HepG2 (cell line): ENCODE results near the gene FAM32A. TPM values are rescaled to one million over a fixed set of nuclear protein-coding genes. Genes with fewer than 3 reads are reported as not detected.
A peak's percentile ranks its signal among the peaks of the same experiment; 100 is the strongest.

ENCODE experiments used
- AHR ChIP-seq: IDR thresholded peaks from 2 replicates; pipeline ENCODE4 v1.6.1; 2018; ENCODE audit warnings: missing genetic modification reagents, missing compliant biosample characterization
- ARNT ChIP-seq: fragments of 450-650 bp; IDR thresholded peaks from 2 replicates; pipeline ENCODE4 v1.6.1; 2017
- ASH2L ChIP-seq: fragments of 300-600, 200-600 bp; sonication (generic); IDR thresholded peaks from 2 replicates; pipeline ENCODE4 v1.7.0; 2017; ENCODE audit warnings: low read depth, mild to moderate bottlenecking, moderate library complexity, mixed read lengths, low read length; ENCODE audit not compliant: insufficient read length
- ATF7 ChIP-seq, 2 experiments: fragments of 450-650 bp in 1 of 2; sonication (generic) in 1 of 2; formaldehyde crosslinking in 1 of 2; IDR thresholded peaks; 2 replicates each; pipeline versions ENCODE4 v1.4.0 to v1.6.1; 2016 to 2020; ENCODE audit warnings: antibody characterized with exemption in 1 of 2, mild to moderate bottlenecking in 1 of 2, missing genetic modification reagents in 1 of 2
- BORCS8-MEF2B ChIP-seq: sonication (generic); formaldehyde crosslinking; IDR thresholded peaks from 2 replicates; pipeline ENCODE4 v1.8.0; 2022; ENCODE audit warnings: mild to moderate bottlenecking, missing genetic modification reagents
- ELF1 ChIP-seq: sonication (generic); formaldehyde crosslinking; IDR thresholded peaks from 2 replicates; pipeline ENCODE4 v1.4.0; 2020; ENCODE audit warnings: missing genetic modification reagents
- ESRRA ChIP-seq: sonication (generic); formaldehyde crosslinking; IDR thresholded peaks from 2 replicates; pipeline ENCODE4 v1.5.1; 2020; ENCODE audit warnings: mild to moderate bottlenecking, low read depth, missing genetic modification reagents
- FOSL2 ChIP-seq: sonication (generic); formaldehyde crosslinking; IDR thresholded peaks from 2 replicates; pipeline ENCODE4 v1.4.0; 2020; ENCODE audit warnings: missing genetic modification reagents
- HMGA1 ChIP-seq: sonication (generic); formaldehyde crosslinking; conservative IDR thresholded peaks from 2 replicates; pipeline ENCODE4 v1.4.0; 2020; ENCODE audit warnings: missing genetic modification reagents
- KDM6A ChIP-seq: IDR thresholded peaks from 2 replicates; pipeline ENCODE4 v1.6.1; 2016; ENCODE audit warnings: low read depth
- MAF1 ChIP-seq: sonication (generic); formaldehyde crosslinking; IDR thresholded peaks from 2 replicates; pipeline ENCODE4 v1.5.0; 2020; ENCODE audit warnings: missing genetic modification reagents, borderline replicate concordance
- MIER2 ChIP-seq: IDR thresholded peaks from 2 replicates; pipeline ENCODE4 v1.6.1; 2016; ENCODE audit warnings: missing biosample characterization, missing genetic modification reagents
- MTERF4 ChIP-seq: sonication (generic); formaldehyde crosslinking; IDR thresholded peaks from 2 replicates; pipeline ENCODE4 v1.8.0; 2023; ENCODE audit warnings: mild to moderate bottlenecking, missing genetic modification reagents
- MXD4 ChIP-seq: IDR thresholded peaks from 2 replicates; pipeline ENCODE4 v1.6.1; 2016; ENCODE audit warnings: mild to moderate bottlenecking, missing biosample characterization, missing genetic modification reagents
- SALL2 ChIP-seq: sonication (generic); formaldehyde crosslinking; IDR thresholded peaks from 2 replicates; pipeline ENCODE4 v1.8.1; 2023; ENCODE audit warnings: mild to moderate bottlenecking, missing genetic modification reagents, inconsistent platforms
- TFE3 ChIP-seq: IDR thresholded peaks from 2 replicates; pipeline ENCODE4 v1.6.1; 2016
- ZNF235 ChIP-seq: sonication (generic); formaldehyde crosslinking; IDR thresholded peaks from 2 replicates; pipeline ENCODE4 v1.8.1; 2023; ENCODE audit warnings: mild to moderate bottlenecking, missing genetic modification reagents, borderline replicate concordance
- ZNF296 ChIP-seq: sonication (generic); formaldehyde crosslinking; conservative IDR thresholded peaks from 2 replicates; pipeline ENCODE4 v1.5.0; 2020; ENCODE audit warnings: mild to moderate bottlenecking, missing genetic modification reagents
- ZNF510 ChIP-seq: sonication (generic); formaldehyde crosslinking; IDR thresholded peaks from 2 replicates; pipeline ENCODE4 v1.4.0; 2020; ENCODE audit warnings: low read depth, mild to moderate bottlenecking, missing genetic modification reagents
- ZNF713 ChIP-seq: sonication (generic); formaldehyde crosslinking; IDR thresholded peaks from 2 replicates; pipeline ENCODE4 v1.4.0; 2020; ENCODE audit warnings: mild to moderate bottlenecking, missing genetic modification reagents
- ZSCAN9 ChIP-seq: IDR thresholded peaks from 2 replicates; pipeline ENCODE4 v1.6.1; 2016; ENCODE audit warnings: borderline replicate concordance
- polyA plus RNA-seq, 8 experiments: library from polyadenylated mRNA; depleted of rRNA in 3 of 8; stranded (reverse) in 7 of 8; unstranded in 1 of 8; fragments of >200 nt; fragmentation: Illumina TruSeq in 4 of 8; extraction: Trizol in 4 of 8; gene quantifications; 2 replicates each; pipeline versions ENCODE4 v1.2.1 to v1.2.3, GENCODE V29; 2011 to 2016; ENCODE audit warnings: low read depth in 4 of 8, missing spikeins in 1 of 8, mixed read lengths in 1 of 8; ENCODE audit not compliant: insufficient read depth in 1 of 8
- total RNA-seq, 5 experiments: library from RNA; depleted of rRNA; stranded (reverse); fragments of >200 nt; fragmentation: Illumina TruSeq; extraction: Trizol; gene quantifications; 2 replicates each; pipeline ENCODE4 v1.2.3, GENCODE V29; 2016; ENCODE audit warnings: low read depth in 1 of 5
- TF ChIP-seq, protein P1 (sequence below): IDR thresholded peaks from 2 replicates; pipeline ENCODE4 v1.6.1; 2012; ENCODE audit warnings: inconsistent platforms
- TF ChIP-seq, protein P2 (sequence below): sonication (generic); formaldehyde crosslinking; IDR thresholded peaks from 2 replicates; pipeline ENCODE4 v1.4.0; 2020; ENCODE audit warnings: missing genetic modification reagents

FAM32A gene
- total and polyA plus RNA-seq, 2 of the 13 experiments (the other 11 are each of a cell fraction or from before 2014, with no cell fraction given) = 85.8 to 86.2 TPM

- TF ChIP-seq ATF7 (IDR thresholded peaks at IDR 0.05) (peak; percentile 64), ATF7 (CRISPR knock-in tag; IDR thresholded peaks at IDR 0.05) (no peak; the same call in 1 of the 2 replicates), ZNF510 (0 out of 2 replicates have a peak, but pooled peaks have one; percentile 51), ELF1 (peak; percentile 42; the same call in 1 of the 2 replicates), SALL2 (CRISPR knock-in tag) (no peak), ZNF235 (no peak), ZNF713 (CRISPR knock-in tag) (no peak), TFE3 (peak; percentile 66; the same call in 1 of the 2 replicates), ZSCAN9 (CRISPR knock-in tag) (peak; percentile 47; the same call in 1 of the 2 replicates), BORCS8-MEF2B (CRISPR knock-in tag) (0 out of 2 replicates have a peak, but pooled peaks have one; percentile 46), AHR (CRISPR knock-in tag) (no peak), FOSL2 (CRISPR knock-in tag) (peak; percentile 72), MAF1 (no peak), MIER2 (CRISPR knock-in tag) (peak; percentile 68; the same call in 1 of the 2 replicates), ARNT (no peak), ASH2L (peak; percentile 46), MTERF4 (CRISPR knock-in tag) (no peak), KDM6A (CRISPR knock-in tag) (peak; percentile 81; the same call in 1 of the 2 replicates), ESRRA (CRISPR knock-in tag) (peak; percentile 92), ZNF296 (CRISPR knock-in tag) (no peak), MXD4 (CRISPR knock-in tag) (peak; percentile 42; the same call in 1 of the 2 replicates), HMGA1 (no peak)
- TF ChIP-seq, protein P1, sequence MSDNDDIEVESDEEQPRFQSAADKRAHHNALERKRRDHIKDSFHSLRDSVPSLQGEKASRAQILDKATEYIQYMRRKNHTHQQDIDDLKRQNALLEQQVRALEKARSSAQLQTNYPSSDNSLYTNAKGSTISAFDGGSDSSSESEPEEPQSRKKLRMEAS = peak; percentile 72
- TF ChIP-seq, protein P2, sequence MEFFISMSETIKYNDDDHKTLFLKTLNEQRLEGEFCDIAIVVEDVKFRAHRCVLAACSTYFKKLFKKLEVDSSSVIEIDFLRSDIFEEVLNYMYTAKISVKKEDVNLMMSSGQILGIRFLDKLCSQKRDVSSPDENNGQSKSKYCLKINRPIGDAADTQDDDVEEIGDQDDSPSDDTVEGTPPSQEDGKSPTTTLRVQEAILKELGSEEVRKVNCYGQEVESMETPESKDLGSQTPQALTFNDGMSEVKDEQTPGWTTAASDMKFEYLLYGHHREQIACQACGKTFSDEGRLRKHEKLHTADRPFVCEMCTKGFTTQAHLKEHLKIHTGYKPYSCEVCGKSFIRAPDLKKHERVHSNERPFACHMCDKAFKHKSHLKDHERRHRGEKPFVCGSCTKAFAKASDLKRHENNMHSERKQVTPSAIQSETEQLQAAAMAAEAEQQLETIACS (CRISPR knock-in tag) = no peak
Observed at GRCh38 chr19:16200038-16201010, 15.1 kb downstream of the FAM32A start (continued).
